ENCODE data around the gene TMEM175.

DNA sequence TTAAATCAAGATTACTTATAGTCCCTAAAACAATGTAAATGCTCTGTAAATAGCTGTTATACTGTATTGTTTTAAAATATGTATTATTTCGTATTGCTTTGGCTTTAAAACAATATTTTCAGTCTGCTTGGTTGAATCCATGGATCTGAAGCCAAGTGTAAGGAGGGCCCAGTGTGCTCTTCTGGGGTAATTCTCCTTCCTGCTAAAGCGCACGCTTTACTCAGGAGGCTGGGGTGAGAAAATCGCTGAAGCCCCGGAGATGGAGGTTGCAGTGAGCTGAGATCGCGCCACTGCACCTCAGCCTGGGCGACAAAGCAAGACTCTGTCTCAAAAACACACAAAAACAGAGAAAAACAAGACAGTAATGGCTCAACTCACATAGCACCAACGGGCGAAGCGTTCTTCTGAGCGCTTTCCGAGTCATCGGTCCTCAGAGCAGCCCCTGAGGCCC is 54.2 kb downstream of the TMEM175 start:
- TF ChIP-seq CTCF (IDR thresholded peaks at IDR 0.05) (no peak), POLR2A (IDR thresholded peaks at IDR 0.05) (no peak)

Measured in lower leg skin (tissue), 3 donors.